ENCODE results near the gene TCF3.
"Not testable (repeated sequence)": the region's sequence is repeated elsewhere in the genome, so short reads cannot be mapped to it uniquely, and the experiment has no call there.

TCF3 gene

GRCh38 chr19:1672769-1673644 is 20.6 kb upstream of the TCF3 start:
- DNase-seq, result no peak

DNA sequence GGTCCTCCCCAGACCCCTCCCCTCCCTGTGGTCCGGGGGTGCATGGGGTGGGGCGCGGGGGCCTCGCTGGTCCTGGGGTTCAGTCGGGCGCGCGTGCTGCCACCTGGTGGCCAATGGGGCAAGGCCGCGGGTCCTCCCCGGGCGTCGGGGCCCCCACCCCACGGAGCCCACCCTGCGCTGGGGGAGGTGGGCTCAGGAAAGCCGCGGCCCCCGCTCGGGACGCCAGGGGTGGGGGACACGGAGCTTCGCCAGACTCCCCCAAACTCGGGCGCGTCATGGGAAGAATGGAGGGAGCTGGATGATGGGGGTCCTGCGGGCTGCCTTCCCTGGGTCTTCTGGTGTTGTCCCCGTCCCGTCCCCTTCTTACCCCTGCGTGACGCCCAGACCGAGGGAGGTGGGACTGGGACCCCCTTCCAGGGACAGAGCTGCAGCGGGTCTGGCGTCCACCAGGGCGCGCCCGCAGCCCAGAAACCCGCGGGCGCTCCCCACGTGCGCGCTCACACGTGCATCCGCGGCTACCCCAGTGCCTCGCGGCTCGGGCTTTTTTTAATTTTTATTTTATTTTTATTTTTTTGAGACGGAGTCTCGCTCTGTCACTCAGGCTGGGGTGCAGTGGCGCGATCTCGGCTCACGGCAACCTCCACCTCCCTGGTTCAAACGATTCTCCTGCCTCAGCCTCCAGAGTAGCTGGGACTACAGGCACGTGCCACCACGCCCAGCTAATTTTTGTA is 19.8 kb upstream of the TCF3 start:
- peak; percentile 54 for DNase-seq

DNA sequence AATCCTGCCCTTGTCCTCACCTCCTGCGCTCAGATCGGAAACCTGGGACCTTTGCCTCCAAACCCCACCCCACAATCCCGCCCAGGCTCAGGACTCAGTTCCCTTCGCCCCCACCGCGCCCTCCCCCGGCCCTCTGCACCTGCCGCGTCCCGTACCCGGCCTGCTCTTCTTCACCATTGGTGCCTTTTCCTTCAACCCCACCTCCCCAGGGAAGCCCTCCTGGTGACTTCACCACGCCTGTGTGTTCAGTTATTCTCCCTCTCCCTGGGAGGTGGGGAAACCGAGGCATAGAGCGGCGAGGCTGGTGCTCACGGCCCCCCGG is 19.3 kb upstream of the TCF3 start:
- peak; percentile 11 for DNase-seq

- DNase-seq, result not testable (repeated sequence)
These were observed 18.3 kb upstream of the TCF3 start for GRCh38 chr19:1670747-1671146.

- no peak for DNase-seq
These were observed 16.3 kb upstream of the TCF3 start for GRCh38 chr19:1668486-1669270.

GRCh38 chr19:1668048-1668485 is 15.7 kb upstream of the TCF3 start:
- DNase-seq, result no peak

DNA sequence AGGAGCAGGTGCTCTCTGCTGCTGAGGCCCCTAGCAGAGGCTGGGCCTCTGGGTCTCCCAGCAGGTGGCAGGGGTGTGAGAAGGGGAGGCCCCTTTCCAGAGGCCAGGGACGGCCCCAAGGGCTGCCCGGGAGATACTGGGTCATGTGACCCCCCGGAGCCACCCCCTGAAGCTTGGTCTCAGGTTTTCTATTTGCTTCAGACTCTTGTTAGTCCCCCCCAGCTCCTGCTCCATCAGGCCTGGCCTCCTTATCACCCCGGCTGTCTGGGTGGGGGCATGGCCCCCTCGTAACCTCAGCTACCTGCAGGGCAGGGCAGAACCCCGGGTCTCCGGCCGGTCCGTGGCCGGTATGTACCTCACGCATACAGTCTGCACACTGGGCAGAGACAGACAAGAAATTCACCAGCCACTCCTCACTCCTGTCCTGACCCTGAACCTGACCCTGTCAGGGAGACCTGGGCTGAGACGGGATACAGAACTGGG is 13.2 kb upstream of the TCF3 start:
- no peak for DNase-seq

DNA sequence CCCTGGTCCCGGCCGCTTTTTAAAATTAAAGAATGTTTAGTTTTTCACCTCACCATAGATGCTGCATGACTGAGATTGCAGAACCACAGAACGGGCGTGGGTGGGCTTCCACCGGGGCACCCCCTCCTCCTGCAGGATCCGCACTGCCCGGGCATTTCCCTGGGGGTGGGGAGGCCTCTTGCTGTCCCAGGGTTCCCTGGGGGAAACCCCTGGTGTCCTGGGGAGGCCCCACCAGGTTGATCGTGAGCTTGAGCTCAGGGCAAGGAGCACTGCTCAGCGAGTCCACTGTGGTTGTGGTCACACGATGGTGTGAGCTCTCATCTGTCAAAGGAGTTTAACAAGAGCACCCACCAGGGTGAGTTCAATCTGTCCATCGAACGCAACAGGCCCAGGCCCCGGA is 11.4 kb upstream of the TCF3 start:
- no peak for DNase-seq

DNA sequence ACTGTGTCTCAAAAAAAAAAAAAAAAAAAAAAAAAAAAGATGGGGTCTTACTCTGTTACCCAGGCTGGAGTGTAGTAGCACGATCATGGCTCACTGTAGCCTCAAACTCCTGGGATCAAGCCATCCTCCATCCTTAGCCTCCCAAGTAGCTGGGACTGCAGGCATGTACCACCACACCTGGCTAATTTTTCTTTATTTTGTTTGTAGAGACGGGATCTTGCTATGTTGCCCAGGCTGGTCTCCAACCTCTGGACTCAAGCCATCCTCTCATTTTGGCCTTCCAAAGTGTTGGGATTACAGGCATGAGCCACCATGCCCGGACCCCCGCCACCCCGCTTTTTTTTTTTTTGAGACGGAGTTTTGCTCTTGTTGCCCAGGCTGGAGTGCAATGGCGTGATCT is 10.8 kb upstream of the TCF3 start:
- not testable (repeated sequence) for DNase-seq

- DNase-seq, result no peak
These were observed 9.6 kb upstream of the TCF3 start for GRCh38 chr19:1661995-1662394.

DNA sequence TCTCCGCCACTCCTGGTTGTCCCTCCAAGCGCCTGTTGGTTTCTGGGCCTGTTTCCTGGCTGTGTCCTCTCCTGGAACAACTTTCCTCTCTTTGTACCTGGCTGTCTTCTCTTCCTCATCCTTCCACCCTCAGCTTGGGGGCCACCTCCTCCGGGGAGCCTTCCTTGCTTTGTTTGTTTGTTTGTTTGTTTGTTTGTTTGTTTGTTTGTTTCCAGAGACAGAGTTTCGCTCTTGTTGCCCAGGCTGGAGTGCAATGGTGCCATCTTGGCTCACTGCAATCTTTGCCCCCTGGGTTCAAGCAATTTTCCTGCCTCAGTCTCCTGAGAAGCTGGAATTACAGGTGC is 6.6 kb upstream of the TCF3 start:
- no peak for DNase-seq

DNA sequence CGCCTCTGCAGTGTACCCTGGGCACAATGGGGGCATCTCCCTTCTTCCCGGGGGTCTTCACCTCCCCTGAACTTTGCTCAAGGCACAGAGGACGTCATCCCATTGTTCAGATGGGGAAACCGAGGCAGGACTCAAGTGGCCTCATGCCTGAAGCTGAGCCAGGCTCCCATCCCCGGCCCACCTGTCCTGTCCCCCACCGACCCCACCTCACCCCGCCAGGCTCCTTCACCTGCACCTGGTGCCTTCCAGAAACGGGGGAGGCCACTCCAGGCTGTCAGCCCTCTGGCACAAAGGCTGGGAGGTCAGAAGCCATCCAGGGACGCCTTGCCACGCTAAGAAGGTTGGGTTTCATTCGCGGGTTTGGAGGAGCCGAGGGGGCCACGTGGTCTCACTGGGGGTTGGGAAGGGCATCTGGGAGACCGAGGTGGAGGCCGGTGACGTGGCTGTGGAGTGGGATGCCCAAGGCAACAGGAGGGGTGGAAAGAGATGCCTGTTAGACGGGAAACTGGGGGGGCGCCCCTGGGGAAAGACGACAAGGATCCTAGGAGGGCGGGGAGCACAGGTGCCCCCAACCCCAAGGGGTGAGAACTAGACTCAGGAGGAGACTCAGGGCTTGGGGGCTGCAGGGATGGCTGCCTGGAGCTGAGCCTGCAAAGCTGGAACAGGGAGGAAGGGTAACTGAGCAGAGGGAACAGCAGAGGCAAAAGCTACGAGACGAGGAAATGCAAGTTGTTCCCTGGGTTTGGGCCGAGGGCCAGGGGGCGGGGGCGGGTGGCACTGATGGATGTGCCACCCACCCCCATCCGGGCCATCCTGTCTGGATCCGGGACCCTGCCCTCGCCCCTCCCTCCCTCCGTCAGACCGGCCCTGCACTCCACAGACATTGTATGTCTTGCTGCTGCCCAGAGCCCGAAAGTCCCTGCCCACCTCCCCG is 6.0 kb upstream of the TCF3 start:
- DNase-seq, result no peak

DNA sequence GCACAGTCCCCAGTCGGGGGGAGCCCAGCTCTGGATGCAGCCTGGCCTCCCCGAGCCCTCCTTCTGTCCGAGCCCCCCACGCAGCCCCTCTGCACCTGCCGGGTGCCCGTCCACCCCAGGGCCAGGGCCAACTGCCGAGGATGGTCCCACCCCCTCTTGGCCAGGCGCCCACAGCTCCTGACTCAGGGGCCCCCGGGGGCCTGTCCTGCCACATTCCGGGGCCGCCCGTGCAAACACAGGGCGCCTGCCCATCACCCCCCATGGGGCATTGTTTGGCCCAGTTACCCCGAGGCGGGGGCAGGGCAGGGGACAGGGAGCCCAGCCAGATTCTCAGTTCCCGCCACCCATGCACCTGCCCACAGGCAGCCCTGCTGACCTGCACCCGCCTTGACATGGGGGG is 5.3 kb upstream of the TCF3 start:
- no peak for DNase-seq

DNA sequence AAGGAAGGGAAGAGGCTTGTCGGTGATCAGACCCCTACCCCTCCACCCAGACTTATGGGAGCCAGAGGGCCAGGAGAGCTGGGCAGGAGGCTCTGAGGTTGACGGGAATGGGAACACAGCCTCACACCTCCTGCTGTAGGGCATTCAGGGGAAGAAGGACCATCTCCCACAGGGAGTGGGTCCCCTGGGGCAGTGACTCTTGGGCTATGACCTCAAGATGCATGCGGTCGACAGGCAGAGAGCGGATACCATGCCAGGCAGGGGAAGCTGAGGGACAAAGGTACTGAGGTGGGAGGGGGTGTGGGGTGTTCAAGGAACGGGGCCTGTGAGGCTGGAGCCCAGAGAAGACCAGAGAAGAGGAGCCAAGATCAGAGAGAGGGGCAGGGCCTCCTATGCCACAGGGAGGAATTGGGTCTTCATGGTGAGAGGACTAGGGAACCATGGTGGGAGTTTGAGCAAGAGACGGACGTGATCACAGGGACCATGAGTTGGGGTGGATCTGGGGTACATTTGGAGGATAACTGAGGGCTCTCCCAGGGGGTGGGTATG is 4.6 kb upstream of the TCF3 start:
- no peak for DNase-seq

DNA sequence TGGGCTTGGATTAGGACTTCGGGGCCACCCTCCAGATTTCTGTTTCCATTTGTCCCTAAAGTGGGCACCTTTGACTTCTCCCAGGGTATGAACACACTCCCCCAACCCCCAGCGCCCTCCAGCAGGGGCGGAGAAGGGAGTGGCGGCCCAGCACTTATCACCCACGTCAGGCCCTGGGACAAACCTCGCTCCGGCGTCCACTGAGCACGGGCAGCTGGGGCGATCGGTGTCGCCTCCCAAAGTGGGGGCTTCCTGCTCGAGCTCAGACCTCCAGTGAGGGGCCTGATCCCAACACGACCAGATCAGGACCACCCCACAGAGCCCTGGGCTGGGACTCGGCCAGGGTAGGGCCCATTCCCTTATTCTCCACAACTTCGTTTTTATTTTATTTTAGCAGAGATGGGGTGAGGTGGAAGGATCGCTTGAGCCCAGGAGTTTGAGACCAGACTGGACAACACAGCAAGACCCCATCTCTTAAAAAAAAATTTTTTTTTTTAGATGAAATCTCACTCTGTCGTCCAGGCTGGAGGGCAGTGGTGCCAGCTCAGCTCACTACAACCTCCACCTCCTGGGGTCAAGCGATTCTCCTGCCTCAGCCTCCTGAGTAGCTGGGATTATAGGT is 3.7 kb upstream of the TCF3 start:
- DNase-seq, result no peak

DNA sequence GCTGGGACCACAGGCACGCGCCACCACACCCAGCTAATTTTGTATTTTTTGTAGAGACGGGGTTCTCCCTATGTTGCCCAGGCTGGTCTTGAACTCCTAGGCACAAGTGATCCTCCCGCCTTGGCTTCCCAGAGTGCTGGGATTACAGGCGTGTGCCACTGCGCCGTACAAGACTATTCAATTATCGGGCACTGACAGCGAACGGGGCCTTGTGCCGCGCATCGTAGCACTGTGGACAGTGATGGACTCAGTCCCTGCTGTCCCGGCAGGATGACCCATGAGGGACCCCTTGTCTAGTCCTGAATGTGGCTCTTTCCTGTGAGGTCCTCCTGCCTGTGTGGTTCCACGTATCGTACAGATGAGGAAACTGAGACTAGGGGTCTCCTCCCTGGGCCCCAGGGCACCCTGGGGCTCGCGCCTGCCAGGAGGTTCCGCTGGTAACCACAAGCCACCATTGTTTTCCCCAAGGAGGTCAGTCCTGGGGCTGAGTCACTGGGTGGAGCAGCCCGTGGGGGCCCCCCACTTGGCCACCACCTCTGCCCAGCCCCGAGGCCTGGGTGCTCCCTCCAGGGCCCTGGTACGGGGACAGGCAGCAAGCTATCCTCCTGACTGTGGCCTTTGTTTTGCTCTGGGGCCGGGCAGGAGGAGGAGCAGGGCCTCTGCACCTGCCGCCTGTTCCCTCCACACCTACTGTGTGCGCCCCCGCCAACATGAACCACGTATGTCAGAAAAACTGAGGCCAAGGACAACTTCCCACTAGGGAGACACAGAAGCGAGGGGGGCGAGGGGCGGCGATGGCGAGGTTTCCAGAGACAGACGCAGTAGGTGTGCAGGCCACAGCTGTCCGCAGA is 2.9 kb upstream of the TCF3 start:
- no peak for DNase-seq

- DNase-seq, result no peak
These were observed 1.9 kb upstream of the TCF3 start for GRCh38 chr19:1654178-1654792.

- no peak for DNase-seq
These were observed 849 bp upstream of the TCF3 start for GRCh38 chr19:1653300-1653628.

DNA sequence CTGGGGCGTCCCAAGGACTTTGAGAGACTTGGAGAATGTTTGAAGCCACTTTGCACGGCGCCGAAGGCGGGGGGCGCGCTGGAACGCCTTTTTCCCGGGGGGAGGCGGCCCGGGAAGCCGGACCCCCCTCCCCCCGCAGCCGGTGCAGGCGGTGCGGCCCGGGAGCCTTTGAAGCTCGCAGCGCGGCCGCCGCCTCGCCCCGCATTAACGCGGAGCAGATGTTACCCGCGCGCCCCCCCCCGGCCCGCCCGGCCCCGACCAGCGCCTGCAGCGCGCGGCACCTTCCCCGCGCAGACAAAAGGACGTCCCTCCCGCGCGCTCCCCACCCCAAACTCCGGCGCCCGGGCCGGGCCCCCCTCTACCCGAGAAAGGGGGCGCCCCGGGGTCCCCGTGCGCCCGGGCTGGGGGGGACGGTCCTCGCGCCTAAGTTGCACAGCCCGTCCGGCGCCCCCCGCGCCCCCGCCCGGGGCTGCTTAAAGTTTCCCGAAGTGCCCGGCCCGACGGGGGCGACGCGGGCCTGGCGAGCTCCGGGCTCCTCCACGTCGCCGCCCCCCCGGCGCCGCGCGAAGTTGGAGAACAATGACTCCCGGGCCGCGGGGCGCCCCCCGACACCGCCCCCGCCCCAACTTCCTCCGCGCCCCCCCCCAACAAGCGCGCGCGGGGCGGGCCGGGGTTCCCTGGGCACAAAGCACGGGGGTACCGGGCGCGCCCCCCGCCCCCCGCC is 685 bp downstream of the TCF3 start:
- DNase-seq, result peak; percentile 38

All from activated CD4-positive, alpha-beta T cell treated with anti-CD3 and anti-CD28 coated beads, Interleukin-2, amount 50 U/mL, for 1 hour (primary cell).